ENCODE results near the gene CDH4.

CDH4 gene

GRCh38 chr20:61803416-61803914, 551.4 kb downstream of the CDH4 start:
- DNase-seq: no peak

- no peak for DNase-seq
Measured at GRCh38 chr20:61803915-61804751, 552.1 kb downstream of the CDH4 start.

- DNase-seq: no peak
Measured at GRCh38 chr20:61804752-61805295, 552.8 kb downstream of the CDH4 start.

GRCh38 chr20:61805365-61805764, 553.3 kb downstream of the CDH4 start:
- no peak for DNase-seq

GRCh38 chr20:61805781-61806180, 553.7 kb downstream of the CDH4 start:
- no peak for DNase-seq

- no peak for DNase-seq
Measured at GRCh38 chr20:61806314-61806713, 554.3 kb downstream of the CDH4 start.

- DNase-seq: no peak
Measured at GRCh38 chr20:61806995-61807394, 554.9 kb downstream of the CDH4 start.

- DNase-seq: no peak
Measured at GRCh38 chr20:61807471-61808160, 555.6 kb downstream of the CDH4 start.

GRCh38 chr20:61808447-61808846, 556.4 kb downstream of the CDH4 start:
- no peak for DNase-seq

GRCh38 chr20:61809006-61809770, 557.1 kb downstream of the CDH4 start:
- no peak for DNase-seq

- no peak for DNase-seq
Measured at GRCh38 chr20:61810066-61810737, 558.1 kb downstream of the CDH4 start.

GRCh38 chr20:61810738-61811135, 558.7 kb downstream of the CDH4 start:
- DNase-seq: no peak

GRCh38 chr20:61811166-61811565, 559.1 kb downstream of the CDH4 start:
- no peak for DNase-seq

- no peak for DNase-seq
Measured at GRCh38 chr20:61812121-61812844, 560.2 kb downstream of the CDH4 start.

GRCh38 chr20:61812845-61813485, 560.9 kb downstream of the CDH4 start:
- DNase-seq: no peak

- DNase-seq: no peak
Measured at GRCh38 chr20:61813791-61814190, 561.7 kb downstream of the CDH4 start.

GRCh38 chr20:61814244-61814643, 562.2 kb downstream of the CDH4 start:
- no peak for DNase-seq

- no peak for DNase-seq
Measured at GRCh38 chr20:61814726-61815125, 562.7 kb downstream of the CDH4 start.

- DNase-seq: no peak
Measured at GRCh38 chr20:61815176-61815575, 563.1 kb downstream of the CDH4 start.

- DNase-seq: no peak
Measured at GRCh38 chr20:61815678-61816077, 563.6 kb downstream of the CDH4 start.

Data from effector CD8-positive, alpha-beta T cell (primary cell).